GM23248 (cell line): ENCODE measurements around the gene SLC49A4. TPM values are rescaled to one million over a fixed set of nuclear protein-coding genes. Genes with fewer than 3 reads are reported as not detected.

Experiments
- DNase-seq: peaks from one replicate; pipeline ENCODE4 v3.0.0-alpha.2; 2015
- H2AFZ ChIP-seq: fragments of 200-600 bp; sonication (generic); 2 replicates; pipeline ENCODE4 v1.6.1; 2016; ENCODE audit warnings: antibody characterized with exemption
- H3F3A ChIP-seq: fragments of 200-600 bp; sonication (generic); 2 replicates; pipeline ENCODE4 v1.6.1; 2016; ENCODE audit warnings: mild to moderate bottlenecking, antibody characterized with exemption, mixed run types; ENCODE audit not compliant: insufficient read depth
- H3K27ac ChIP-seq: fragments of 200-600 bp; sonication (generic); 2 replicates; pipeline ENCODE4 v1.5.1; 2016; ENCODE audit warnings: mild to moderate bottlenecking
- H3K27me3 ChIP-seq: fragments of 200-600 bp; sonication (generic); replicated peaks from 2 replicates; pipeline ENCODE4 v1.6.1; 2016; ENCODE audit warnings: mild to moderate bottlenecking; ENCODE audit not compliant: insufficient read depth
- H3K36me3 ChIP-seq: fragments of 200-600 bp; sonication (generic); 2 replicates; pipeline ENCODE4 v1.6.1; 2016; ENCODE audit warnings: low read depth, mild to moderate bottlenecking
- H3K4me1 ChIP-seq: fragments of 200-600 bp; sonication (generic); 2 replicates; pipeline ENCODE4 v1.6.1; 2016; ENCODE audit warnings: mild to moderate bottlenecking; ENCODE audit not compliant: insufficient read depth
- H3K4me2 ChIP-seq: fragments of 200-600 bp; sonication (generic); one replicate; pipeline ENCODE4 v1.6.1; 2016; ENCODE audit warnings: mild to moderate bottlenecking; ENCODE audit not compliant: unreplicated experiment
- H3K4me3 ChIP-seq: fragments of 200-600 bp; sonication (generic); 2 replicates; pipeline ENCODE4 v1.5.1; 2016; ENCODE audit warnings: mild to moderate bottlenecking
- H3K79me2 ChIP-seq: fragments of 200-600 bp; sonication (generic); 2 replicates; pipeline ENCODE4 v1.6.1; 2016; ENCODE audit warnings: mild to moderate bottlenecking; ENCODE audit not compliant: insufficient read depth
- H3K9ac ChIP-seq: fragments of 200-600 bp; sonication (generic); 2 replicates; pipeline ENCODE4 v1.6.1; 2016; ENCODE audit warnings: mild to moderate bottlenecking
- H3K9me2 ChIP-seq: fragments of 200-600 bp; sonication (generic); 2 replicates; pipeline ENCODE4 v1.6.1; 2016; ENCODE audit warnings: mixed run types, mild to moderate bottlenecking, moderate library complexity; ENCODE audit not compliant: insufficient read depth
- H3K9me3 ChIP-seq: fragments of 200-600 bp; sonication (generic); one replicate; pipeline ENCODE4 v1.6.1; 2017; ENCODE audit warnings: low read depth
- H4K20me1 ChIP-seq: fragments of 200-600 bp; sonication (generic); 2 replicates; pipeline ENCODE4 v1.6.0; 2016; ENCODE audit not compliant: insufficient read depth
- EZH2 ChIP-seq: fragments of 200-600 bp; sonication (generic); IDR thresholded peaks from 2 replicates; pipeline ENCODE4 v1.6.1; 2018; ENCODE audit warnings: antibody characterized with exemption, mild to moderate bottlenecking; ENCODE audit not compliant: insufficient read depth, poor library complexity, severe bottlenecking
- EZH2phosphoT487 ChIP-seq: fragments of 200-600 bp; sonication (generic); IDR thresholded peaks from 2 replicates; pipeline ENCODE4 v1.6.1; 2018; ENCODE audit warnings: antibody characterized with exemption, moderate library complexity, mild to moderate bottlenecking, low read depth; ENCODE audit not compliant: insufficient read depth
- WGBS, 2 experiments: methylation state at CpG; one replicate each; pipeline ENCODE4 v1.1.6; 2015 to 2017; ENCODE audit warnings: low lambda C conversion rate in 2 of 2, low coverage in 1 of 2; ENCODE audit errors: missing lambda C conversion rate in 2 of 2; 5-methylcytosine and 5-hydroxymethylcytosine counted together
- in situ Hi-C: fragments of 300-500 bp; cut with MboI; formaldehyde crosslinking; loops from 2 replicates; pipeline ENCODE4 v1.15.0; 2020
- polyA plus RNA-seq: library from polyadenylated mRNA; unstranded; fragments of >200 nt; fragmentation: Nextera tagmentation; extraction: Ambion mirVana; gene quantifications from 2 replicates; pipeline ENCODE4 v1.2.1, GENCODE V29; 2016
- total RNA-seq: library from RNA; depleted of rRNA; stranded (reverse); fragments of >200 nt; shearing (Covaris generic); gene quantifications from 2 replicates; pipeline ENCODE4 v1.2.3, GENCODE V29; 2014

SLC49A4 gene
- total and polyA plus RNA-seq, 2 experiments from 2014 or later, result 13.3 to 24.6 TPM

DNA sequence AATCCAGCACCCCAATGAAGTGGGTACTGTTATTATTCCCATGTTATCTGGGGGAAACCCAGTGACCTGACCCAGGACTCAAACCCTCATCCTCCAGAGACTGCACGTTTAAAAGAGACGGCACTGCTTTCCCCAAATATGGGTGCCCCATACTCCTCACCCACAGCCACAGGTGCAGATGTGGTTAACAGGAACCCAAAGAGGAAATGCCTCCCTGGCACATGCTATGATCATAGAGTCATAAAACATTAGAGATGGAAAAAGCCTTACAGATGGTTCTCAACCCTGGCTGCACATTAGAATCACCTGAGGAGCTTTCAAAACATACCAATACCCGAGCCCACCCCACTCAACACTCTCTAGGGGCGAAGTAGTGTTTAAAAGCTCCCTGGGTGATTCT lies 121.2 kb downstream of the SLC49A4 start:
- peaks cover 19% of the 10 kb centered on the region for H3K27me3 ChIP-seq
- TF ChIP-seq EZH2phosphoT487 (no peak), EZH2 (no peak)
- H3K36me3 ChIP-seq, result no peaks in the 10 kb centered on the region
- H4K20me1 ChIP-seq, result no peaks in the 10 kb centered on the region
- H3K9me3 ChIP-seq, result no peaks in the 10 kb centered on the region
- no peaks in the 10 kb centered on the region for H3K4me1 ChIP-seq
- in situ Hi-C loops, result no loop called here
- DNase-seq, result no peak
- H3K4me2 ChIP-seq, result no peak overlapping the region
- no peak overlapping the region for H3K27ac ChIP-seq
- H3K9ac ChIP-seq, result no peak overlapping the region
- no peak overlapping the region for H2AFZ ChIP-seq
- no peaks in the 10 kb centered on the region for H3K79me2 ChIP-seq
- H3K9me2 ChIP-seq, result no peaks in the 10 kb centered on the region
- H3F3A ChIP-seq, result no peaks in the 10 kb centered on the region
- WGBS, 2 experiments, result 54 to 58% methylated on average over 4 of the region's 4 CpGs
- no peak overlapping the region for H3K4me3 ChIP-seq

GRCh38 chr3:122916580-122916979 lies 121.7 kb downstream of the SLC49A4 start:
- Histone ChIP-seq H2AFZ (no peak overlapping the region), H3K36me3 (no peaks in the 10 kb centered on the region), H3K4me3 (no peak overlapping the region), H3K27me3 (peaks cover 24% of the 10 kb centered on the region), H3K9ac (no peak overlapping the region), H4K20me1 (no peaks in the 10 kb centered on the region), H3F3A (no peaks in the 10 kb centered on the region), H3K4me1 (no peaks in the 10 kb centered on the region), H3K9me3 (no peaks in the 10 kb centered on the region), H3K9me2 (no peaks in the 10 kb centered on the region), H3K27ac (no peak overlapping the region), H3K4me2 (no peak overlapping the region), H3K79me2 (no peaks in the 10 kb centered on the region)
- 61 to 62% methylated on average over 6 of the region's 6 CpGs for WGBS, 2 experiments
- in situ Hi-C loops, result no loop called here
- TF ChIP-seq EZH2 (no peak), EZH2phosphoT487 (no peak)
- no peak for DNase-seq

- Histone ChIP-seq H2AFZ (no peak overlapping the region), H3K4me3 (no peak overlapping the region), H3K79me2 (no peaks in the 10 kb centered on the region), H3K4me2 (no peak overlapping the region), H3K9ac (no peak overlapping the region), H4K20me1 (no peaks in the 10 kb centered on the region), H3K9me3 (no peaks in the 10 kb centered on the region), H3F3A (no peaks in the 10 kb centered on the region), H3K9me2 (no peaks in the 10 kb centered on the region), H3K27me3 (peaks cover 33% of the 10 kb centered on the region), H3K27ac (no peak overlapping the region), H3K36me3 (no peaks in the 10 kb centered on the region), H3K4me1 (no peaks in the 10 kb centered on the region)
- TF ChIP-seq EZH2 (no peak), EZH2phosphoT487 (no peak)
- DNase-seq, result no peak
- 40 to 43% methylated on average over 4 of the region's 4 CpGs for WGBS, 2 experiments
- in situ Hi-C loops, result no loop called here
These were observed 122.5 kb downstream of the SLC49A4 start for GRCh38 chr3:122917412-122917811.

DNA sequence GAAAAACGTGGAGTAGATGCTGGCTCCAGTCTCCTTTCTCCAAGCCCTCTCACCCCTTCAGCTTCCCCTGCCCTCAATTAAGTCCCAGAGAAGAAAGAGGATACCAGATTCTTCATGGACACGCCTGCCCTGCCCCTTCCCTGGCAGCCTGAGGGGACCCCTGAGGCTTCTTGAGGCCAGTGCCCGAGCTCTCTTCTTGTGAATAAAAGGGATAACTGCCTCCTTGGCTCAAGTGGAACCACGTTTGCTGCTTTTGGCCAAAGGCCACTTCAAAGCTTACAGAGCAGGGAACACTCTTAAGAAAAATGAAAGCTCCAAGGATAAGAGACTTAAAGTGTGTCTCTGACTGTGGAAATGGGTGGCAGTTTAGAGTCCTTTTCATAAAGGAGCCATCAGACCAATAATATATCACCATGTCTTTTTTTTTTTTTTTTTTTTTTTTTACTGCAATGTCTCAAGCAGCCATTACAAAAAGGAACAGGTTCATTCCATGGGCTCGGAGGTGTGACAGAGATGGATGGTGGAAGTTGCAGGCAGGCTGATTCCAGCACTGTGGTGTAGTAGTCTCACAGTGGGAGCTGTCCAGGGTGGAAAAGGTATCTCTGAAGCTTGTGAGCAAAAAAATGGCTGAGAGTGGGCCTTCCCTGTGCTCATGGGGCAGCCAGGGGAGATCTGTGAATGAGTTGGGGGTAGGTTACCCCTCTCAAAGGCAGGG lies 123.9 kb downstream of the SLC49A4 start:
- no peaks in the 10 kb centered on the region for H3K9me2 ChIP-seq
- H3K4me1 ChIP-seq, result no peaks in the 10 kb centered on the region
- 13 to 28% methylated on average over 5 of the region's 5 CpGs for WGBS, 2 experiments
- H3K9ac ChIP-seq, result no peak overlapping the region
- in situ Hi-C loops, result no loop called here
- DNase-seq, result peak; percentile 36
- no peak overlapping the region for H3K4me3 ChIP-seq
- H4K20me1 ChIP-seq, result no peaks in the 10 kb centered on the region
- TF ChIP-seq EZH2 (no peak), EZH2phosphoT487 (no peak)
- H3F3A ChIP-seq, result no peaks in the 10 kb centered on the region
- H2AFZ ChIP-seq, result no peak overlapping the region
- no peak overlapping the region for H3K4me2 ChIP-seq
- H3K36me3 ChIP-seq, result no peaks in the 10 kb centered on the region
- H3K27ac ChIP-seq, result no peak overlapping the region
- H3K27me3 ChIP-seq, result peaks cover 43% of the 10 kb centered on the region
- no peaks in the 10 kb centered on the region for H3K9me3 ChIP-seq
- H3K79me2 ChIP-seq, result no peaks in the 10 kb centered on the region

- Histone ChIP-seq H4K20me1 (no peaks in the 10 kb centered on the region), H3K4me3 (no peak overlapping the region), H3K9ac (no peak overlapping the region), H3K9me3 (no peaks in the 10 kb centered on the region), H3K9me2 (no peaks in the 10 kb centered on the region), H3K4me1 (no peaks in the 10 kb centered on the region), H3K4me2 (no peak overlapping the region), H3K79me2 (no peaks in the 10 kb centered on the region), H2AFZ (no peak overlapping the region), H3K27me3 (peaks cover 42% of the 10 kb centered on the region), H3K27ac (no peak overlapping the region), H3K36me3 (no peaks in the 10 kb centered on the region), H3F3A (no peaks in the 10 kb centered on the region)
- WGBS, 2 experiments, result 41 to 50% methylated on average over 3 of the region's 3 CpGs
- no peak for TF ChIP-seq EZH2phosphoT487
- no peak for TF ChIP-seq EZH2
- DNase-seq, result no peak
- in situ Hi-C loops, result no loop called here
These were observed 124.4 kb downstream of the SLC49A4 start for GRCh38 chr3:122919291-122919610.
